OCI-LY3 (cell line): ENCODE results near the gene RUNX3.

Source experiments
- H2AFZ ChIP-seq: fragments of 200-600, 300-600 bp; shearing (Covaris generic); 2 replicates; pipeline ENCODE4 v1.6.0; 2014; ENCODE audit warnings: antibody characterized with exemption, low read depth, low read length
- H3K27ac ChIP-seq: fragments of 200-600, 300-600 bp; sonication (generic); 2 replicates; pipeline ENCODE4 v1.5.1; 2014; ENCODE audit warnings: mild to moderate bottlenecking, low read length, moderate library complexity, mixed read lengths
- H3K27me3 ChIP-seq: fragments of 200-600, 300-600 bp; sonication (generic); 2 replicates; pipeline ENCODE4 v1.6.1; 2014; ENCODE audit warnings: low read depth, low read length, mixed read lengths
- H3K36me3 ChIP-seq: fragments of 200-600, 300-600 bp; sonication (generic); replicated peaks from 2 replicates; pipeline ENCODE3; 2014; ENCODE audit warnings: low read depth, low read length, mixed read lengths
- H3K4me1 ChIP-seq: fragments of 300-600, 200-600 bp; sonication (generic); 2 replicates; pipeline ENCODE4 v1.6.1; 2014; ENCODE audit warnings: low read length, mixed read lengths
- H3K4me2 ChIP-seq: fragments of 200-600, 300-600 bp; sonication (generic); 2 replicates; pipeline ENCODE4 v1.6.1; 2014; ENCODE audit warnings: low read length, mixed read lengths
- H3K4me3 ChIP-seq: fragments of 300-600, 200-600 bp; sonication (generic); 2 replicates; pipeline ENCODE4 v1.5.1; 2014; ENCODE audit warnings: antibody characterized with exemption, mild to moderate bottlenecking, low read length, moderate library complexity
- H3K79me2 ChIP-seq: fragments of 300-600, 200-600 bp; shearing (Covaris generic); 2 replicates; pipeline ENCODE4 v1.6.1; 2014; ENCODE audit warnings: mild to moderate bottlenecking, low read length, mixed read lengths
- H3K9ac ChIP-seq: fragments of 300-600, 200-600 bp; shearing (Covaris generic); 2 replicates; pipeline ENCODE4 v1.6.0; 2014; ENCODE audit warnings: mild to moderate bottlenecking, low read length, moderate library complexity
- H3K9me3 ChIP-seq: fragments of 200-600, 300-600 bp; shearing (Covaris generic); 2 replicates; pipeline ENCODE4 v1.6.1; 2014; ENCODE audit warnings: low read length, mixed read lengths; ENCODE audit not compliant: insufficient read depth
- H4K20me1 ChIP-seq: fragments of 200-600, 300-600 bp; sonication (generic); 2 replicates; pipeline ENCODE4 v1.6.1; 2016; ENCODE audit warnings: low read length, mixed read lengths; ENCODE audit not compliant: insufficient read depth
- EZH2phosphoT487 ChIP-seq: fragments of 200-600 bp; shearing (Covaris generic); IDR thresholded peaks from 2 replicates; pipeline ENCODE4 v1.6.1; 2018; ENCODE audit warnings: antibody characterized with exemption, mixed run types, low read depth
- TF ChIP-seq, protein P1 (sequence below): fragments of 200-600, 300-600 bp; sonication (generic); IDR thresholded peaks from 2 replicates; pipeline ENCODE4 v1.5.1; 2014; ENCODE audit warnings: antibody characterized with exemption, low read length, low read depth

The RUNX3 gene

DNA sequence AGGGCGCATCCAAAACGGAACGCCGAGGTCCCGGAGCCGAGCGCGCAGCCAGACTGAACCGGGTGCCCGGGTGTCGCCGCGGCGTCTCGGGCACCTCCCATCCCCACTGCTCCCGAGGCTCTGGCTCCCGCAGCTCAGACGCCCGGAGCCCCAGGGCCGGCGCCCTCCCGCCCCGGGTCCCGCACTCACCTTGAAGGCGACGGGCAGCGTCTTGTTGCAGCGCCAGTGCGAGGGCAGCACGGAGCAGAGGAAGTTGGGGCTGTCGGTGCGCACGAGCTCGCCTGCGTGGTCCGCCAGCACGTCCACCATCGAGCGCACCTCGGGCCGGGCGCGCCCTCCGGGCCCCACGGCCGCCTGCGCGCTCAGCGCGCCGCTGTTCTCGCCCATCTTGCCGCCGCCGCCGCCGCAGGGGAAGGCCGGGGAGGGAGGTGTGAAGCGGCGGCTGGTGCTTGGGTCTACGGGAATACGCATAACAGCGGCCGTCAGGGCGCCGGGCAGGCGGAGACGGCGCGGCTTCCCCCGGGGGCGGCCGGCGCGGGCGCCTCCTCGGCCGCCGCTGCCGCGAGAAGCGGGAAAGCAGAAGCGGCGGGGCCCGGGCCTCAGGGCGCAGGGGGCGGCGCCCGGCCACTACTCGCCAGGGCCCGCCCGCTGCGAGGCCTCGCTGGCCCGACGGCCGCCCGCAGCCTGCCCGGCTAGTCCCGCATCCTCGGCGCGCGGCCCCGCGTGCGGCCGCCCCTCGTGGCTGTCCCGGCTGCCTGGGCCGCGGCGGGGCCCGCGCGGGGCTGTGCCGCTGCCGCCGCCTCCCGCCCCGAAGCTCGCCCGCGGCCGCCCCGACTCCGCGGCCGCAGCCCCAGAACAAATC, 447 bp downstream of the RUNX3 start:
- Histone ChIP-seq H3K4me3 (peak overlapping the region; percentile 94), H3K27me3 (peaks cover 18% of the 10 kb centered on the region), H4K20me1 (peaks cover 39% of the 10 kb centered on the region), H3K4me2 (peak overlapping the region; percentile 91), H3K9me3 (no peaks in the 10 kb centered on the region), H3K27ac (peak overlapping the region; percentile 88), H3K9ac (peak overlapping the region; percentile 74), H3K4me1 (peaks cover 54% of the 10 kb centered on the region), H2AFZ (no peak overlapping the region), H3K79me2 (peaks cover 54% of the 10 kb centered on the region), H3K36me3 (peaks cover 35% of the 10 kb centered on the region)
- no peak for TF ChIP-seq EZH2phosphoT487
- TF ChIP-seq, protein P1, sequence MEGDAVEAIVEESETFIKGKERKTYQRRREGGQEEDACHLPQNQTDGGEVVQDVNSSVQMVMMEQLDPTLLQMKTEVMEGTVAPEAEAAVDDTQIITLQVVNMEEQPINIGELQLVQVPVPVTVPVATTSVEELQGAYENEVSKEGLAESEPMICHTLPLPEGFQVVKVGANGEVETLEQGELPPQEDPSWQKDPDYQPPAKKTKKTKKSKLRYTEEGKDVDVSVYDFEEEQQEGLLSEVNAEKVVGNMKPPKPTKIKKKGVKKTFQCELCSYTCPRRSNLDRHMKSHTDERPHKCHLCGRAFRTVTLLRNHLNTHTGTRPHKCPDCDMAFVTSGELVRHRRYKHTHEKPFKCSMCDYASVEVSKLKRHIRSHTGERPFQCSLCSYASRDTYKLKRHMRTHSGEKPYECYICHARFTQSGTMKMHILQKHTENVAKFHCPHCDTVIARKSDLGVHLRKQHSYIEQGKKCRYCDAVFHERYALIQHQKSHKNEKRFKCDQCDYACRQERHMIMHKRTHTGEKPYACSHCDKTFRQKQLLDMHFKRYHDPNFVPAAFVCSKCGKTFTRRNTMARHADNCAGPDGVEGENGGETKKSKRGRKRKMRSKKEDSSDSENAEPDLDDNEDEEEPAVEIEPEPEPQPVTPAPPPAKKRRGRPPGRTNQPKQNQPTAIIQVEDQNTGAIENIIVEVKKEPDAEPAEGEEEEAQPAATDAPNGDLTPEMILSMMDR, result no peak

DNA sequence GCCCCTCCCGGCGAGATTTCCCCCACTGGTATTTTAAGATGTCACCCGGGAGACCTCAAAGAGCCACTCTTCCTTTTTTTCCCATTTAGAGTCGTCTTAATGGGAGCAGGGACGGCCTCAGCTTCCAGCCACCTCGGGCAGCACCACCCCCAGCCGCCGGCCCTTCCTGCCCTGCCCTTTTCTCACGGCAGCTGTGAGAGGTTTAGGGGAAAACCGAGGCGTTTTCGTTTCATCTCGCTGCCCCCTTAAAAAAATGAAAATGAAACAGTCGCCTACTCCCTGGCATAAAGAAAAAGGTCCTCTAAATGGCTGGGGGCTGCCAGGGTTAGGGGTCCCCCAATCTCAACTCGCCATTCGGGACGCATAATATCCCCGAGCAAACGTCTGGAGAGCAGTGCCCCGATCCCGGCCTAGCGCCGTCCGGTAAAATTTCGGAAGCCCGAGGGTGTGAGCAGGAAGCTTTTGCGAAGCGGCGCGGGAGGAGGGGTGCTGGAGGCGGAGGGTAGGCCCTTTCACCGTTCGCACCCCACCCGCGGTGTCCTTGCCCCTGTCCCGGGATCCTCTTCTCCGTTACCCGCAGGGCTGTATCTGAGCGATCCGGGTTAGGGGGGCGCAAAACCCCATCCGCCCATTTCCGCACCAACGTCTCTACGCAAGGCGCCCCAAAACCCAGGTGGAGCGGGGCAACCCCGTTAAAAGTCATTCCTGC, 1.2 kb downstream of the RUNX3 start:
- Histone ChIP-seq H3K4me2 (peak overlapping the region; percentile 91), H3K27me3 (peaks cover 14% of the 10 kb centered on the region), H2AFZ (no peak overlapping the region), H3K36me3 (peaks cover 37% of the 10 kb centered on the region), H3K27ac (peak overlapping the region; percentile 88), H3K79me2 (peaks cover 62% of the 10 kb centered on the region), H3K4me1 (peaks cover 54% of the 10 kb centered on the region), H3K4me3 (peak overlapping the region; percentile 94), H3K9me3 (no peaks in the 10 kb centered on the region), H4K20me1 (peaks cover 46% of the 10 kb centered on the region), H3K9ac (peak overlapping the region; percentile 74)
- no peak for TF ChIP-seq EZH2phosphoT487
- TF ChIP-seq, protein P1, result no peak

DNA sequence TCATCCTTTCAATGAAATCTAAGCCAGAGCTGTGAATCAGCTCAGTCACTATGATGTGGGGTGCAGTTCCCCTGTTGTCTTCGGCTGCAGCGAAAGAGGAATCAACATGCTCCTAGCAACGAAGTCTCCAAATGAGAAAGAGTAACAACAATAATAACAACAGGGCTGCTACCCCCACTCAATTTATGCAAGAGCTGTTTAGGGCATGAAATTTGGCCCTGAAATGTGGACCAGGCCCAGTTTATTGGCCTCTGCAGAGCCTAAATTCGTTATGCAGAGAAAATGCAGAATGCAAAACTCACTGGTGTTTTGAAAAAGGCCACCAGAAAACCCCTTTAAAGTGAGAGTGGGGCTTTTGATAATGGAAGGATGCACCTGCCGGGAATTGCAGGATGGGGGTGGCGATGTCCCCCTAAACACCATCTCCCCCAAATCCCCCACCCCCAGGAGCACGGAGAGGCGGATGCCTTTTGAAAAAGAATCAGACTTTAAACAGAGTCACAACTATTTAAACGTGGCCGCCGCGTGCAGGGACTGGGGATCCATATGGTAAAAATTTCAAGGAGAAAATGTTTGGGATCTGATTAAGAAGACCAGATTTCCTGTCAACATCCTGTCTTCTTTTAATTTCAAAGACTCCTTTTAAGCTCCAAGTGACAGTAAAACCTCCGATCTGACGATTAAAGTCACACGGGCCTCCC, 1.9 kb downstream of the RUNX3 start:
- Histone ChIP-seq H3K4me2 (peak overlapping the region; percentile 91), H3K79me2 (peaks cover 69% of the 10 kb centered on the region), H3K27me3 (peaks cover 7% of the 10 kb centered on the region), H3K36me3 (peaks cover 37% of the 10 kb centered on the region), H3K27ac (peak overlapping the region; percentile 88), H3K9ac (peak overlapping the region; percentile 74), H4K20me1 (peaks cover 52% of the 10 kb centered on the region), H3K4me1 (peaks cover 58% of the 10 kb centered on the region), H2AFZ (no peak overlapping the region), H3K4me3 (peak overlapping the region; percentile 94), H3K9me3 (no peaks in the 10 kb centered on the region)
- TF ChIP-seq, protein P1, result no peak
- TF ChIP-seq EZH2phosphoT487, result no peak

DNA sequence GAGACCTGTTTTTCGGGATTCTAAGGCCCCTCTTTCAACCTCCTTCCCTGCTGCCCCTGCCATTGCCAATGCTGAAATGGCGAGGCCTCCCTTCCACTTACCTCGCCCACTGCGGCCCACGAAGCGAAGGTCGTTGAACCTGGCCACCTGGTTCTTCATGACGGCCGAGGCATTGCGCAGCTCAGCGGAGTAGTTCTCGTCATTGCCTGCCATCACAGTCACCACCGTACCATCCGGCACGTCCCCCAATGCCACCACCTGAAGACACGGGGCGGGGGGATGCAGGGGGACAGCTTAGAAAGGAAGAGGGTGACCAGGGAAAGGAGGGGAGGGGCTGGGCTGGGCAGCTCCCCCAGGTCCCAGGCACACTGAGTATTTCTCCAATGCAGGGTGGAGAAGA, 2.6 kb downstream of the RUNX3 start:
- TF ChIP-seq, protein P1, result no peak
- no peak for TF ChIP-seq EZH2phosphoT487
- Histone ChIP-seq H3K79me2 (peaks cover 74% of the 10 kb centered on the region), H3K4me1 (peaks cover 61% of the 10 kb centered on the region), H2AFZ (no peak overlapping the region), H3K27ac (no peak overlapping the region), H3K27me3 (peaks cover under 1% of the 10 kb centered on the region; the same call in 1 of the 2 replicates), H3K4me2 (peak overlapping the region; percentile 91), H3K4me3 (peak overlapping the region; percentile 94), H3K9me3 (no peaks in the 10 kb centered on the region), H4K20me1 (peaks cover 56% of the 10 kb centered on the region), H3K36me3 (peaks cover 42% of the 10 kb centered on the region), H3K9ac (peak overlapping the region; percentile 74)
